A549 (cell line): ENCODE results near the gene MPI. TPM values are rescaled to one million over a fixed set of nuclear protein-coding genes. Genes with fewer than 3 reads are reported as not detected.

Experiments used
- ATAC-seq, 2 experiments: fragments of 200-7000 bp in 1 of 2; fragments of >200 bp in 1 of 2; cut with Nextera tagmentation in 1 of 2; cut with Tn5 transposase in 1 of 2; 3 replicates each; pipeline versions ENCODE4 v1.8.0 to v1.9.1; 2018 to 2020; ENCODE audit warnings: mild to moderate bottlenecking in 1 of 2, moderate library complexity in 1 of 2
- CTCF ChIA-PET: fragments of 300-600 bp; sonication (Branson Sonifier 250); formaldehyde crosslinking; extraction: SDS; loops from one replicate; lab custom pipeline; 2021; ENCODE audit warnings: antibody characterized with exemption, inconsistent platforms; lab: Yijun Ruan, JAX
- POLR2A ChIA-PET: fragments of 350-600 bp; formaldehyde crosslinking; extraction: SDS; loops from one replicate; lab custom pipeline; 2021; ENCODE audit warnings: antibody characterized with exemption, inconsistent platforms; lab: Yijun Ruan, JAX
- DNase-seq, 2 experiments: peaks; one replicate each; pipeline versions ENCODE4 v3.0.0 to v3.0.0-alpha.2; 2011 to 2016; ENCODE audit warnings: low read depth in 1 of 2, low spot score in 1 of 2
- FAIRE-seq: peaks from 2 replicates; lab custom pipeline; 2011; peaks lifted over from hg19 to GRCh38; lab: Jason Lieb, UNC
- H3K27ac ChIP-seq, 2 experiments: fragments of >200 bp; sonication (Bioruptor Twin); formaldehyde crosslinking; 3 replicates each; pipeline ENCODE4 v1.5.1; 2016 to 2017
- H3K4me1 ChIP-seq: fragments of >200 bp; sonication (Bioruptor Twin); formaldehyde crosslinking; 3 replicates; pipeline ENCODE4 v1.6.1; 2016
- H3K4me2 ChIP-seq: fragments of >200 bp; sonication (Bioruptor Twin); formaldehyde crosslinking; 3 replicates; pipeline ENCODE4 v1.6.1; 2016
- H3K4me3 ChIP-seq: fragments of >200 bp; sonication (Bioruptor Twin); formaldehyde crosslinking; 3 replicates; pipeline ENCODE4 v1.5.1; 2016
- H3K9me3 ChIP-seq: fragments of >200 bp; sonication (Bioruptor Twin); formaldehyde crosslinking; 3 replicates; pipeline ENCODE4 v1.6.1; 2016
- EHF ChIP-seq: fragments of 250-450 bp; sonication (Bioruptor Pico); IDR thresholded peaks from 2 replicates; pipeline ENCODE4 v1.5.0; 2020; ENCODE audit warnings: mild to moderate bottlenecking
- EHMT2 ChIP-seq: fragments of 200-600 bp; sonication (generic); IDR thresholded peaks from 2 replicates; pipeline ENCODE4 v1.6.1; 2016; ENCODE audit warnings: antibody characterized with exemption, low read depth, mild to moderate bottlenecking, moderate library complexity
- EP300 ChIP-seq, 2 experiments: fragments of >200 bp; sonication (Bioruptor Twin); formaldehyde crosslinking; IDR thresholded peaks; 2 replicates in 1 of 2; 3 replicates in 1 of 2; pipeline ENCODE4 v1.6.1; 2016 to 2017
- FOSL2 ChIP-seq, 2 experiments: fragments of 450-650 bp in 1 of 2; fragments of >200 bp in 1 of 2; sonication (Bioruptor Twin) in 1 of 2; formaldehyde crosslinking; IDR thresholded peaks; 2 replicates each; pipeline versions ENCODE4 v1.5.0 to v1.6.1; 2016 to 2020; ENCODE audit warnings: mild to moderate bottlenecking in 1 of 2, moderate library complexity in 1 of 2
- HDAC2 ChIP-seq: fragments of 200-600 bp; sonication (generic); IDR thresholded peaks from 2 replicates; pipeline ENCODE4 v1.6.1; 2016
- HEYL ChIP-seq: fragments of 250-450 bp; sonication (Bioruptor Pico); IDR thresholded peaks from 2 replicates; pipeline ENCODE4 v1.8.0; 2021; ENCODE audit warnings: mild to moderate bottlenecking, moderate library complexity
- HOXA7 ChIP-seq: fragments of 250-450 bp; sonication (Bioruptor Pico); IDR thresholded peaks from 2 replicates; pipeline ENCODE4 v1.5.0; 2020; ENCODE audit warnings: mild to moderate bottlenecking, moderate library complexity
- HOXB13 ChIP-seq: fragments of 250-450 bp; sonication (Bioruptor Pico); IDR thresholded peaks from 2 replicates; pipeline ENCODE4 v1.5.0; 2020; ENCODE audit warnings: low read depth, mild to moderate bottlenecking, moderate library complexity
- HOXB5 ChIP-seq: fragments of 250-450 bp; sonication (Bioruptor Pico); IDR thresholded peaks from 2 replicates; pipeline ENCODE4 v1.5.0; 2020; ENCODE audit warnings: mild to moderate bottlenecking, moderate library complexity
- JUN ChIP-seq, 2 experiments: fragments of >200 bp; sonication (Bioruptor Twin); formaldehyde crosslinking; IDR thresholded peaks; 2 replicates in 1 of 2; 3 replicates in 1 of 2; pipeline ENCODE4 v1.6.1; 2016 to 2017
- KDM1A ChIP-seq: fragments of 200-600 bp; sonication (generic); IDR thresholded peaks from 2 replicates; pipeline ENCODE4 v1.6.1; 2016; ENCODE audit warnings: low read depth, mild to moderate bottlenecking
- KDM5A ChIP-seq: fragments of 200-600 bp; sonication (generic); IDR thresholded peaks from 2 replicates; pipeline ENCODE4 v1.6.1; 2016; ENCODE audit warnings: antibody characterized with exemption, mild to moderate bottlenecking
- MYC ChIP-seq: IDR thresholded peaks from 2 replicates; pipeline ENCODE4 v1.6.1; 2012; ENCODE audit warnings: mild to moderate bottlenecking, inconsistent platforms, low read length, improper control_type of control experiment, borderline replicate concordance
- NR3C1 ChIP-seq: fragments of >200 bp; sonication (Bioruptor Twin); formaldehyde crosslinking; IDR thresholded peaks from 3 replicates; pipeline ENCODE4 v1.6.1; 2017
- PHF8 ChIP-seq: fragments of 200-600 bp; sonication (generic); IDR thresholded peaks from 2 replicates; pipeline ENCODE4 v1.6.1; 2016; ENCODE audit warnings: low read depth, mild to moderate bottlenecking, antibody characterized with exemption, moderate library complexity, borderline replicate concordance
- RNF2 ChIP-seq: fragments of 200-600 bp; sonication (generic); IDR thresholded peaks from 2 replicates; pipeline ENCODE4 v1.6.1; 2016; ENCODE audit warnings: low read depth, mild to moderate bottlenecking, antibody characterized with exemption, moderate library complexity, borderline replicate concordance
- SMC3 ChIP-seq: fragments of >200 bp; sonication (Bioruptor Twin); formaldehyde crosslinking; IDR thresholded peaks from 3 replicates; pipeline ENCODE4 v1.6.1; 2018; ENCODE audit warnings: inconsistent platforms
- SREBF2 ChIP-seq: fragments of 450-650 bp; IDR thresholded peaks from 2 replicates; pipeline ENCODE4 v1.6.1; 2014; ENCODE audit warnings: mild to moderate bottlenecking, moderate library complexity
- TFCP2L1 ChIP-seq: fragments of 250-450 bp; sonication (Bioruptor Pico); IDR thresholded peaks from 2 replicates; pipeline ENCODE4 v1.5.0; 2021; ENCODE audit warnings: mild to moderate bottlenecking
- ZC3H11A ChIP-seq: fragments of 450-650 bp; IDR thresholded peaks from 2 replicates; pipeline ENCODE4 v1.6.1; 2014; ENCODE audit warnings: antibody characterized with exemption, mild to moderate bottlenecking
- WGBS: methylation state at CpG from one replicate; pipeline ENCODE4 v1.1.6; 2017; ENCODE audit errors: missing lambda C conversion rate; 5-methylcytosine and 5-hydroxymethylcytosine counted together
- polyA plus RNA-seq, 4 experiments: library from polyadenylated mRNA; depleted of rRNA in 3 of 4; stranded (reverse); fragments of >200 nt; fragmentation: RNase III in 1 of 4; extraction: RNeasy Plus Mini Kit Qiagen cat#74134 plus additional on column Dnase treatment in 1 of 4; gene quantifications; 2 replicates in 3 of 4; 3 replicates in 1 of 4; pipeline ENCODE4 v1.2.3, GENCODE V29; 2011 to 2017
- TF ChIP-seq, protein P1 (sequence below): fragments of 250-450 bp; sonication (Bioruptor Pico); IDR thresholded peaks from 2 replicates; pipeline ENCODE4 v1.5.0; 2020; ENCODE audit warnings: low read depth, mild to moderate bottlenecking, moderate library complexity

Gene MPI
- polyA plus RNA-seq, 2 of the 4 experiments (the other 2 are of a cell fraction): 39.9 to 53.7 TPM

DNA sequence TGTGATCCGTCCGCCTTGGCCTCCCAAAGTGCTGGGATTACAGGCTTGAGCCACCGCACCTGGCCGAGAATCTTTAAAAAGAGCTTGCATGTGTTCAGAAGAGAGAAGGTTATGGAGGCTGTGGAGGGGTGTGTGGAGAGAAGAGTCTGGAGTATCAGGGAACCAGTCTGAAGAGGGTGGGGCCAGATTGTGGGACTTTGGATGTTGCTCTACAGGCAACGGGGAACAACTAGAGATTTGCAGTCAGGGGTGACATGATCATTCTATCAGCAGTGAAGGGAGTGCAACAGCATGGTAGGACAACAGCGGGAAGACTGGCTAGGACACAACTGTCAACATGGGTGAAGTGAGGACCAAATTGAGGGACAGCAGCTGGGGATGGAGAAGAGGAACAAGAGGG lies 25.5 kb upstream of the MPI start:
- DNase-seq: no peak
- Histone ChIP-seq H3K27ac (no peak overlapping the region; a peak in 1 of 6 replicates), H3K4me2 (no peak overlapping the region), H3K4me1 (peaks cover 48% of the 10 kb centered on the region), H3K4me3 (no peak overlapping the region), H3K9me3 (no peaks in the 10 kb centered on the region)
- ChIA-PET CTCF (interaction anchor here (0.5 to 2.2 kb wide), 6 partner anchors 11 to 201 kb away, joined by 3 to 12 read pairs (median 4); partner anchors contain the start of gene ULK3), POLR2A (interaction anchor here (2.4 kb wide), 1 partner anchor 9 kb away, joined by 5 read pairs; the partner anchor contains the start of gene SCAMP2)
- TF ChIP-seq HEYL (CRISPR knock-in tag) (no peak), EP300 (IDR thresholded peaks at IDR 0.05) (no peak)
- ATAC-seq: no peak
- FAIRE-seq: no peak
- WGBS: 97% methylated on average over 6 of the region's 6 CpGs

DNA sequence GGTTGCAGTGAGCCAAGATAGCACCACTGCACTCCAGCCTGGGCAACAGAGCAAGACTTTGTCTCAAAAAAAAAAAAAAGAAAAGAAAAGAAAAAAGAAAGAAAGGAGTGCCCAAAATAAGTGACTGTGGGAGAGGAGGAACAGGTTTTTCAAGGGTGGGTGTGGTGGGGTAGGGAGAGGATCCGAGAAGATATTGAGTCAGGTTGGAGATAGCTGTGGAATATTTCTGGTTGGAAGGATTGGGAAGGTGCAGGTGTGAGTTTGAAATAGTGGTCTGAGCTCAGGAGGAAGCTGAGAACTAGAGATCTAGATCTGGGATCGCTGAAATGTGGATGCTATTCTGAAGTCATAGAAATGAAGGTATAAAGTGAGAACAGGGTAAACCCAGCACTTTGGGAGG lies 24.5 kb upstream of the MPI start:
- Histone ChIP-seq H3K4me3 (no peak overlapping the region), H3K4me2 (no peak overlapping the region), H3K4me1 (peaks cover 54% of the 10 kb centered on the region), H3K27ac (peak overlapping the region; percentile 3 to 62; a peak in 2 of 6 replicates), H3K9me3 (no peaks in the 10 kb centered on the region)
- no peak for DNase-seq
- 95% methylated on average over 2 of the region's 2 CpGs for WGBS
- ChIA-PET POLR2A (interaction anchor here (0.7 to 2.4 kb wide), 3 partner anchors 8 to 11 kb away, joined by 4 to 5 read pairs (median 4); partner anchors contain the start of gene SCAMP2), CTCF (interaction anchor here (0.6 to 2.2 kb wide), 3 partner anchors 17 to 89 kb away, joined by 3 to 12 read pairs (median 5); no protein-coding TSS in a partner anchor)
- no peak for FAIRE-seq
- TF ChIP-seq EHMT2 (no peak), KDM1A (no peak), TFCP2L1 (CRISPR knock-in tag) (no peak), HOXB13 (no peak), ZC3H11A (no peak), NR3C1 (no peak), PHF8 (no peak), KDM5A (no peak), SREBF2 (no peak), HOXB5 (CRISPR knock-in tag) (no peak), RNF2 (no peak), MYC (no peak), JUN (IDR thresholded peaks at IDR 0.05) (no peak), SMC3 (no peak)
- TF ChIP-seq, protein P1, sequence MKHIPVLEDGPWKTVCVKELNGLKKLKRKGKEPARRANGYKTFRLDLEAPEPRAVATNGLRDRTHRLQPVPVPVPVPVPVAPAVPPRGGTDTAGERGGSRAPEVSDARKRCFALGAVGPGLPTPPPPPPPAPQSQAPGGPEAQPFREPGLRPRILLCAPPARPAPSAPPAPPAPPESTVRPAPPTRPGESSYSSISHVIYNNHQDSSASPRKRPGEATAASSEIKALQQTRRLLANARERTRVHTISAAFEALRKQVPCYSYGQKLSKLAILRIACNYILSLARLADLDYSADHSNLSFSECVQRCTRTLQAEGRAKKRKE (CRISPR knock-in tag): no peak
- no peak for ATAC-seq

DNA sequence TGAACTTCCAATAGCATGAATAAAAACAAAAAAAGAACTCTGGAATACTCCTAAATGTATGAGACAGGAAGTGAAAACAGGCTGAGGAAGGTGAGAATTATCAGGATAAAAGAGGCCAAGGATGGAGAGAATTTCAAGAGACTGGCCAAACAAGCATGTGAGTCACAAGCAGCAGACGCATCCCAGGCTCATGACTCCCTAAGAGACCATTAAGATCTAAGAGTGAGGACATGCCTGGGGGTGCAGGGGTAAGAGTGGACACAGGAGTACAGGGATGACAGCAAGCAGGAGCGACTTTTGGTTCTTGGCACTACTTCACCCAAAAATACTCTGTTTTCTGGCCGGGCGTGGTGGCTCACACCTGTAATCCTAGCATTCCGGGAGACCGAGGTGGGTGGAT lies 23.8 kb upstream of the MPI start:
- DNase-seq (peak; percentile 55 to 72), ATAC-seq (peak; percentile 73 to 85), FAIRE-seq (no peak)
- Histone ChIP-seq H3K4me2 (peak overlapping the region; percentile 13), H3K27ac (peak overlapping the region; percentile 1 to 62; a peak in 4 of 6 replicates), H3K4me1 (peaks cover 61% of the 10 kb centered on the region), H3K4me3 (no peak overlapping the region), H3K9me3 (no peaks in the 10 kb centered on the region)
- POLR2A ChIA-PET: interaction anchor here (0.7 to 0.8 kb wide), 2 partner anchors 7 to 12 kb away, joined by 4 read pairs; partner anchors contain the start of gene SCAMP2
- no peak for TF ChIP-seq FOSL2 (IDR thresholded peaks at IDR 0.05)
- peak; percentile 47 for TF ChIP-seq FOSL2 (CRISPR knock-in tag; IDR thresholded peaks at IDR 0.05)
- TF ChIP-seq HDAC2: no peak
- no peak for TF ChIP-seq EHF (CRISPR knock-in tag)
- TF ChIP-seq KDM5A: no peak
- no peak for TF ChIP-seq HOXA7 (CRISPR knock-in tag)
- TF ChIP-seq ZC3H11A: no peak
- CTCF ChIA-PET: interaction anchor here (1.0 kb wide), 1 partner anchor 36 kb away, joined by 3 read pairs; no protein-coding TSS in a partner anchor
- 77% methylated on average over 6 of the region's 6 CpGs for WGBS
